Mesothelial cell of epicardium (in vitro differentiated cells): Measurements from ENCODE around the gene DYRK1A. TPM values are rescaled to one million over a fixed set of nuclear protein-coding genes. Genes with fewer than 3 reads are reported as not detected.

ENCODE experiments used
- DNase-seq, 2 experiments: peaks; one replicate each; pipeline ENCODE4 v3.0.0; 2021; ENCODE audit warnings: low spot score in 2 of 2; ENCODE audit not compliant: unreplicated experiment in 2 of 2
- H3K27ac Mint-ChIP-seq: 2 replicates; pipeline ENCODE4 v1.8.0; 2021; ENCODE audit warnings: mixed read lengths
- H3K27me3 Mint-ChIP-seq: 2 replicates; pipeline ENCODE4 v1.8.0; 2021; ENCODE audit warnings: low read depth, mixed read lengths
- H3K36me3 Mint-ChIP-seq: 2 replicates; pipeline ENCODE4 v1.8.0; 2021; ENCODE audit warnings: mixed read lengths
- H3K4me1 Mint-ChIP-seq: 2 replicates; pipeline ENCODE4 v1.8.0; 2021; ENCODE audit warnings: mixed read lengths
- H3K4me3 Mint-ChIP-seq: 2 replicates; pipeline ENCODE4 v1.8.0; 2021; ENCODE audit warnings: mild to moderate bottlenecking, moderate library complexity, mixed read lengths
- H3K9me3 Mint-ChIP-seq: 2 replicates; pipeline ENCODE4 v1.8.0; 2021; ENCODE audit warnings: mixed read lengths
- CTCF ChIP-seq: fragments of 200-600 bp; sonication (generic); IDR thresholded peaks from one replicate; pipeline ENCODE4 v1.5.0; 2021; ENCODE audit warnings: antibody characterized with exemption; ENCODE audit not compliant: unreplicated experiment
- total RNA-seq: library from RNA; stranded (reverse); gene quantifications from 3 replicates; pipeline ENCODE4 v1.2.1, GENCODE V29; 2021

DYRK1A gene
- total RNA-seq, 1 donor from 2014 or later, result 79.7 TPM

- Mint-ChIP-seq H3K4me3 (no peak overlapping the region), H3K9me3 (peaks cover 3% of the 10 kb centered on the region), H3K4me1 (peaks cover 38% of the 10 kb centered on the region), H3K27ac (peak overlapping the region; percentile 88), H3K27me3 (peaks cover 11% of the 10 kb centered on the region), H3K36me3 (no peaks in the 10 kb centered on the region)
- DNase-seq, result no peak
- TF ChIP-seq CTCF, result no peak
These were observed 25.2 kb upstream of the DYRK1A start for GRCh38 chr21:37341254-37341960.

GRCh38 chr21:37342046-37342632 lies 24.4 kb upstream of the DYRK1A start:
- no peak overlapping the region for H3K27ac Mint-ChIP-seq
- H3K4me1 Mint-ChIP-seq, result peaks cover 38% of the 10 kb centered on the region
- H3K27me3 Mint-ChIP-seq, result peaks cover 11% of the 10 kb centered on the region

GRCh38 chr21:37346841-37347430 lies 19.6 kb upstream of the DYRK1A start:
- H3K27ac Mint-ChIP-seq, result no peak overlapping the region
- H3K4me3 Mint-ChIP-seq, result no peak overlapping the region
- no peak for DNase-seq
- peaks cover 3% of the 10 kb centered on the region for H3K4me1 Mint-ChIP-seq
- TF ChIP-seq CTCF, result no peak
- peaks cover 38% of the 10 kb centered on the region for H3K9me3 Mint-ChIP-seq
- peaks cover 11% of the 10 kb centered on the region for H3K27me3 Mint-ChIP-seq
- H3K36me3 Mint-ChIP-seq, result peaks cover 8% of the 10 kb centered on the region

More at GRCh38 chr21:37342046-37342632, 24.4 kb upstream of the DYRK1A start:
- Mint-ChIP-seq H3K9me3 (peaks cover 8% of the 10 kb centered on the region), H3K4me3 (no peak overlapping the region), H3K36me3 (no peaks in the 10 kb centered on the region)
- no peak for TF ChIP-seq CTCF
- no peak for DNase-seq

- H3K27me3 Mint-ChIP-seq, result peaks cover 9% of the 10 kb centered on the region
- TF ChIP-seq CTCF, result no peak
- H3K36me3 Mint-ChIP-seq, result peaks cover 8% of the 10 kb centered on the region
- H3K4me3 Mint-ChIP-seq, result no peak overlapping the region
- peaks cover 35% of the 10 kb centered on the region for H3K9me3 Mint-ChIP-seq
- no peak overlapping the region for H3K27ac Mint-ChIP-seq
- H3K4me1 Mint-ChIP-seq, result no peaks in the 10 kb centered on the region
- no peak for DNase-seq
These were observed 17.9 kb upstream of the DYRK1A start for GRCh38 chr21:37348664-37349063.

GRCh38 chr21:37350472-37350871 lies 16.1 kb upstream of the DYRK1A start:
- peaks cover 35% of the 10 kb centered on the region for H3K9me3 Mint-ChIP-seq
- no peaks in the 10 kb centered on the region for H3K27me3 Mint-ChIP-seq
- no peak for DNase-seq
- H3K4me1 Mint-ChIP-seq, result no peaks in the 10 kb centered on the region
- H3K36me3 Mint-ChIP-seq, result peaks cover 8% of the 10 kb centered on the region
- no peak for TF ChIP-seq CTCF
- no peak overlapping the region for H3K4me3 Mint-ChIP-seq
- no peak overlapping the region for H3K27ac Mint-ChIP-seq
